Rectal smooth muscle tissue (tissue), 1 donor: ENCODE data around the gene HELB.

Experiments
- H3K27ac ChIP-seq: one replicate; pipeline ENCODE4 v1.7.0; 2013; ENCODE audit warnings: low read depth, low read length, inconsistent platforms
- H3K27me3 ChIP-seq: one replicate; pipeline ENCODE4 v1.7.0; 2013; ENCODE audit warnings: low read length; ENCODE audit not compliant: control insufficient read depth, insufficient read depth
- H3K36me3 ChIP-seq: one replicate; pipeline ENCODE4 v1.7.0; 2013; ENCODE audit warnings: low read length; ENCODE audit not compliant: control insufficient read depth, insufficient read depth
- H3K4me1 ChIP-seq: one replicate; pipeline ENCODE4 v1.7.0; 2013; ENCODE audit warnings: low read length; ENCODE audit not compliant: control insufficient read depth, insufficient read depth
- H3K4me3 ChIP-seq: one replicate; pipeline ENCODE4 v1.7.0; 2013; ENCODE audit warnings: low read length
- H3K9ac ChIP-seq: one replicate; pipeline ENCODE4 v1.7.0; 2013; ENCODE audit warnings: low read length

The HELB gene

GRCh38 chr12:66379616-66380015 is 77.3 kb downstream of the HELB start:
- Histone ChIP-seq H3K9ac (no peak overlapping the region), H3K4me1 (no peaks in the 10 kb centered on the region), H3K36me3 (no peaks in the 10 kb centered on the region)

DNA sequence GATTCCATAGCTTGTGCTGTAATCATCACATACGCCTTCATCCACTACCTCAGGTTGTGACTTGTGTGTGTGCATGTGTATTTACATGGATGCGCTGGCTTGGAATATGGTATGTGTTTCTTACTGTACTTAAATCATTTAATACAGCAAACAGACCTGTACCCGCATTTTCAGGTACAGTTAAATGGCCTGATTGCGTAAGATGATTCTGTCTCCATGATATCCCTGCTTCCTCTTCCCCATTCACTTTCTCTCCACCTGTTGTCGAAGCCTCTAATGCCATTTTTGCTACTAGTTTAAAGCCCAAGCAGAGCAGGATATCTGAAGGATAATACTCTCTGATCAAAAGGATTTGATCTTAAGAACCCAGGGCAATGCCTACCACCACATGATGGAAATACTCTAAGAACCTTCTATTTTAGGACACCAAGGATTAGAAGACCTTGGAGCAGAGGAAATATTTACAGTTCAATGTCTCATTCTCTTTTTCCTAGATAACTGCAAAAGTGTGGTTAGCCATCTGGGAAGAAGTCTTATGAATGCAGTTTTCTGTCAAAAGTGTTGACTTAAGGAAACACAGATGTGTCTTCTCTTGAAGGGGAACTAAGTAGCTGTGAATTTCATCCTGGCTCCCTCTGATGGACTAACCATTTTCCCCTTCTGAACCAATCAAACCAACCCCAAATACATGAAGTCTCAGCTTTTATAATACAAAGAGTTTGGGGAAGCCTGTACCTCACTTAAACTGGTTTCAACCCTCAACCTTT is 78.7 kb downstream of the HELB start:
- no peaks in the 10 kb centered on the region for H3K36me3 ChIP-seq
- H3K4me1 ChIP-seq = no peaks in the 10 kb centered on the region
- no peaks in the 10 kb centered on the region for H3K27me3 ChIP-seq
- no peak overlapping the region for H3K4me3 ChIP-seq
- H3K27ac ChIP-seq = no peak overlapping the region
- no peak overlapping the region for H3K9ac ChIP-seq

More at GRCh38 chr12:66379616-66380015, 77.3 kb downstream of the HELB start:
- H3K27ac ChIP-seq = no peak overlapping the region
- H3K4me3 ChIP-seq = no peak overlapping the region
- H3K27me3 ChIP-seq = no peaks in the 10 kb centered on the region

GRCh38 chr12:66387117-66387516 is 84.8 kb downstream of the HELB start:
- Histone ChIP-seq H3K9ac (no peak overlapping the region), H3K4me1 (no peaks in the 10 kb centered on the region), H3K27me3 (no peaks in the 10 kb centered on the region), H3K4me3 (no peak overlapping the region), H3K27ac (no peak overlapping the region), H3K36me3 (no peaks in the 10 kb centered on the region)
